ENCODE measurements around the gene DCHS1. TPM values are rescaled to one million over a fixed set of nuclear protein-coding genes. Genes with fewer than 3 reads are reported as not detected.
A peak's percentile ranks its signal among the peaks of the same experiment; 100 is the strongest.

DCHS1 gene
- total and polyA plus RNA-seq, 10 donors, result 1.9 to 58.8 (median 36.3) TPM

GRCh38 chr11:6611092-6611962 lies 44.3 kb downstream of the DCHS1 start:
- DNase-seq, result peak; percentile 69
- no peaks in the 10 kb centered on the region for H3K9me3 ChIP-seq
- intact Hi-C loops (cut with DNase I; ENCODE audit: low total_unique reads), result no loop called here
- peak in 1 of 3 donors; percentile 60 for TF ChIP-seq POLR2AphosphoS5 (IDR thresholded peaks at IDR 0.05)
- no peak for TF ChIP-seq CTCF (IDR thresholded peaks at IDR 0.05 in 8 of 11, conservative IDR thresholded peaks at IDR 0.05 in 3 of 11)
- peaks cover 44 to 94% (median 66%) of the 10 kb centered on the region in 6 donors for H3K4me1 ChIP-seq
- 13 to 18% (median 17%) methylated on average over 33 to 39 of the region's 39 CpGs for WGBS, 5 donors
- no peaks in the 10 kb centered on the region for H3K27me3 ChIP-seq (replicated peaks in 1 of 7)
- peak overlapping the region; percentile 92 to 100 (median 98) for H3K27ac ChIP-seq
- peaks cover 9 to 73% (median 61%) of the 10 kb centered on the region in 6 donors for H3K36me3 ChIP-seq
- H3K4me3 ChIP-seq, result peak overlapping the region; percentile 52 to 92 (median 68)

- H3K27ac ChIP-seq, result peak overlapping the region in 6 of 8 donors; percentile 36 to 100 (median 98)
- H3K36me3 ChIP-seq, result peaks cover 9 to 73% (median 54%) of the 10 kb centered on the region in 6 donors
- TF ChIP-seq CTCF (IDR thresholded peaks at IDR 0.05 in 8 of 11, conservative IDR thresholded peaks at IDR 0.05 in 3 of 11) (no peak), POLR2AphosphoS5 (IDR thresholded peaks at IDR 0.05) (peak in 1 of 3 donors; percentile 33)
- peak overlapping the region in 4 of 8 donors; percentile 64 to 92 (median 72) for H3K4me3 ChIP-seq
- intact Hi-C loops (cut with DNase I; ENCODE audit: low total_unique reads), result no loop called here
- peaks cover 50 to 94% (median 69%) of the 10 kb centered on the region in 6 donors for H3K4me1 ChIP-seq
- no peaks in the 10 kb centered on the region for H3K27me3 ChIP-seq (replicated peaks in 1 of 7)
- peak; percentile 80 for DNase-seq
- WGBS, 5 donors, result 87 to 96% (median 91%) methylated on average over 6 of the region's 6 CpGs
- H3K9me3 ChIP-seq, result no peaks in the 10 kb centered on the region
These were observed 45.0 kb downstream of the DCHS1 start for GRCh38 chr11:6610591-6610990.

GRCh38 chr11:6609502-6610015 lies 46.0 kb downstream of the DCHS1 start:
- TF ChIP-seq POLR2AphosphoS5 (IDR thresholded peaks at IDR 0.05), result no peak
- TF ChIP-seq CTCF (IDR thresholded peaks at IDR 0.05 in 8 of 11, conservative IDR thresholded peaks at IDR 0.05 in 3 of 11), result no peak
- TF ChIP-seq POLR2A (IDR thresholded peaks at IDR 0.05), result no peak
- Histone ChIP-seq H3K27ac (peak overlapping the region in 6 of 8 donors; percentile 22 to 98 (median 96)), H3K9me3 (no peaks in the 10 kb centered on the region), H3K4me1 (peaks cover 60 to 94% (median 80%) of the 10 kb centered on the region in 6 donors), H3K27me3 (replicated peaks in 1 of 7) (no peaks in the 10 kb centered on the region), H3K36me3 (peaks cover 9 to 68% (median 44%) of the 10 kb centered on the region in 6 donors), H3K4me3 (no peak overlapping the region)
- no peak for DNase-seq
- 76 to 89% (median 80%) methylated on average over 8 of the region's 8 CpGs for WGBS, 5 donors
- intact Hi-C loops (cut with DNase I; ENCODE audit: low total_unique reads), result no loop called here

All from spleen (tissue), 11 donors.